CMK (cell line): ENCODE data around the gene IFIT3.
"Not testable (repeated sequence)": the region's sequence is repeated elsewhere in the genome, so short reads cannot be mapped to it uniquely, and the experiment has no call there.

Source experiments
- DNase-seq: peaks from one replicate; pipeline ENCODE4 v3.0.0-alpha.2; 2010; ENCODE audit warnings: low read depth

The IFIT3 gene

DNA sequence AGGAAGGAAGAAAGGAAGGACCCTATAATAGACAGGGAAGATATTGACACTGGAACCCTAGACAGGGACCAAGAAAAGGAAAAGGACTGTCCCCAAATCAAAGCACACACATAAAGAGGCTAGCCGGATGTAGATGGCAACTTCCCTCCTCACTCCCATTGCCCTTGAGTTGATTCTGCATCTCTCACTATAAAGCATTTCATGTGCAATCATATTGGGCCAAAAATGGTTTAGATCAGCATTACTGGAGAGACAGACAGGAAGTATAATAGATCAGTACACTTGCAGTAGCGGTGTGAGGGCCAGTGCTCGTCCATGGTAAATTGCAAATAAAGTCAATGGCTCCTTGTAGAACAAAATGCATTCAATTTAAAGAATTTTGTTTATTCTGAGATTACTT, 8.4 kb downstream of the IFIT3 start:
- no peak for DNase-seq

DNA sequence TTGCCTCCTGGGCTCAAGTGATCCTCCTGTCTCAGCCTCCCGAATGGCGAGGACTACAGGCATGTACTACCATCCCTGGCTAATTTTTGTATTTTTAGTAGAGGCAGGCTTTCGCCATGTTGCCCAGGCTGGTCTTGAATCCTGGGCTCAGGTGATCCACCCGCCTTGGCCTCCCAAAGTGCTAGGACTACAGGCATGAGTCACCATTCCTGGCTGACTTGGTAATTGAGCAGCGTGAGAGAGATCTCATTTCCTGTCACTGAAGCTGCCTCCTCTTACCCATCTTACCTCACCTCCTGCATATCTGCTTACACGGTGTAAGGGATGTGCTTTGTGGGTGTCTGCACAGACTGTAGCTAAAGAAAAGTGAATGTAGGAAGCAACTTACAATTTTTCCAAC, 9.7 kb downstream of the IFIT3 start:
- no peak for DNase-seq

- DNase-seq = no peak
These were observed 10.9 kb downstream of the IFIT3 start for GRCh38 chr10:89338713-89339112.

GRCh38 chr10:89339875-89340274, 12.1 kb downstream of the IFIT3 start:
- DNase-seq = no peak

DNA sequence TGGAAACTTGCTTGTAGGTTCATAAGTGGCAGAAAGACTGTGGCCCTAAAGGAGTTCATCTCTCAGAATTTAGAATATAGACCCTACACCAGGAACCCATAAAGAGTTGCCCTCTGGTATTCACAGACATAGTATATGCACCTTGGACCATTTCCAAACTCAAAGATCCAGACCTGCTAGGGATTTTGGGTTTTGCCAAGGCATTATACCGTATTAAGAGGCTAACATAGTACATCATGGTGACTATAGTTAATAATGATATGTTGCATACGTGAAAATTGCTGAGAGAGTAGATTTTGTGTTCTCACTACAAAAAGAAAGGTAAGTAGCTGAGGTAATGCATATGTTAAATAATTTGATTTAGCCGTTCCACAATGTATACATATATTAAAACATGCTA, 13.9 kb downstream of the IFIT3 start:
- DNase-seq = no peak

DNA sequence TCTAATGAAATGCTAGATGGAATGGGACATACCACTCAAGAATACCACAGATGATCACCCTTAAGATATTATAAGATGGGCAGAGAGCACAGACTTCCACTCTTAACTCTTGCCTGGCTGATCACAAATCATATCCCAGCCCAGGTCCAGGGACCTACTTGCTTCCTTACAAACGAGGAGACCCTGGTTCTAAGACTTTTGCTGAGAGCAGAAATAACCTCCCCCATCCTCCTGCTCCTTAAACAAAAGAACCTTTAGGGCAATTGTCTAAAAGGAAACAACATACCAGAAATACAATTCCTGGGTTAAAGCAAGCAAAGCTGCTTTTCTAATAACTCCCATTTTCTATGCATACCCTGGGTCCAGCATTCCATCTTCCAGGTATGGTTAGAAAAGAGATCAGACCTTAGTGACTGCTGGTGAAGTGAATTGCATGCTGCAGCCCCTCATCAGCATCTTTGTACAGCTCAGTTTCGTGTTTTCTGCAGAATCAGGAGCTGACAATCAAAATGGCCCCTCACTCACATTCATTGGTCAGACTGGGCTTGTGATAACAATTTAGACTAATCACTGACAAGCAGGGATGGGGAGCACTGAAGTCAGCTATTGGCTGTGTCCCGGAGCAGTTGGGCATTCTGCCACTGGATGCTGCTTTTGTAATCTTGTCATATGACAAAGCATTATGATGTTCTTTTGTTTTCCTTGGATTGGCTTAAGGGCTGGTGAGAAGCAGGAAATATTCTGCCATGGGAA, 14.6 kb downstream of the IFIT3 start:
- no peak for DNase-seq

DNA sequence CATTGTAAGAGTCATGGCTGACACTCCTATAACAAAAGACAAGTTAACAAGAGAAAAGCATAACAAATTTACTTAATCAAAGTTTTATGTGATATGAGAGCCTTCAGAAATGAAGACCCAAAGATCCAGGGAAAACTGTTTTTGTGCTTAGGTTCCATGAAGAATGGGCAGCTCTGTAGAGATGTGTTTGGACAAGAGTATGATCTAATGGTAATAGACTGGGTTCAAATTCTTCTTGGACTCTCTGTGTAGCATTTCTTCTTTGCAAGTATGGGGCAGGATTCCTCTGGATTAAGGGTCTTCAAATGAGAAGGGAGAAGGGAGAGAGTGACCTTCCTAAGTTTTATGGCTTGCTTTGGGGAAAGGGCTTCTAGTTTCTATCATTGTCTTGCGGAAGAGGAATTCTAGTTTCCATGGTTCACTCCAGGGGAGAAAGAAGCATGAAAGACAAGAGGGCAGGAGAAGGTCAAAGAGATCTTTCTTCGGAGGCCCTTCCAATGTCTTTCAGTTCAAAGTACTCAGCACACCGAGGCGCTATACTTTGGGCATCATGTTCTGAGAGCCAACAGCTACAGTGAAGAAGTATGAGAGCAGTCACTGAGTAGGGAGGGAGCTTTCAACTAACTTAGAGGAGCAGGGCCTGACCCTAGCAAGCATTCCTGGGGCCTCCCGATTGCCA, 15.4 kb downstream of the IFIT3 start:
- DNase-seq = no peak

GRCh38 chr10:89344156-89344555, 16.4 kb downstream of the IFIT3 start:
- no peak for DNase-seq

DNA sequence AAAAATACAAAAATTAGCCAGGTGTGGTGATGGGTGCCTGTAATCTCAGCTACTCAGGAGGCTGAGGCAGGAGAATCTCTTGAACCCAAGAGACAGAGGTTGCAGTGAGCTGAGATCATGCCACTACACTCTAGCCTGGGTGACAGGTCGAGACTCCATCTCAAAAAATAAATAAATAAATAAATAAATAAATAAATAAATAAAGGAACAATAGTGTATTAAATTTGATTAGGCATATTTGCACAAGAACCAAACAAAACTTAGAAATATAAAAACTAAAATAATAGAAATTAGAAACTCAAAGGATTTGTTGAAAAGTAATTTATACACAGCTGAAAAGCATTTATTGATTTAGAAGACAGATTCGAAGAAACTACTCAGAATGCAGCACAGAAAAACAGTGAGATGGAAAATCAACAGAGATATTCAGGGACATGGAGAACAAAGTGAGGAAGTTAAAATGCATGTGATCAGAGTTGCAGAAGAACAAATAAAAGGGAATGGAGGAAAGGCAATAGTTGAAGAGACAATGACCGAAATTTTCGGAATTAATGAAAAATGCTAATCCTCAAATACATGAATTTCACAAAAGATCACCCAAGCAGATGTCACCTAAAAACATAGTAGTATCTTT, 17.7 kb downstream of the IFIT3 start:
- no peak for DNase-seq

DNA sequence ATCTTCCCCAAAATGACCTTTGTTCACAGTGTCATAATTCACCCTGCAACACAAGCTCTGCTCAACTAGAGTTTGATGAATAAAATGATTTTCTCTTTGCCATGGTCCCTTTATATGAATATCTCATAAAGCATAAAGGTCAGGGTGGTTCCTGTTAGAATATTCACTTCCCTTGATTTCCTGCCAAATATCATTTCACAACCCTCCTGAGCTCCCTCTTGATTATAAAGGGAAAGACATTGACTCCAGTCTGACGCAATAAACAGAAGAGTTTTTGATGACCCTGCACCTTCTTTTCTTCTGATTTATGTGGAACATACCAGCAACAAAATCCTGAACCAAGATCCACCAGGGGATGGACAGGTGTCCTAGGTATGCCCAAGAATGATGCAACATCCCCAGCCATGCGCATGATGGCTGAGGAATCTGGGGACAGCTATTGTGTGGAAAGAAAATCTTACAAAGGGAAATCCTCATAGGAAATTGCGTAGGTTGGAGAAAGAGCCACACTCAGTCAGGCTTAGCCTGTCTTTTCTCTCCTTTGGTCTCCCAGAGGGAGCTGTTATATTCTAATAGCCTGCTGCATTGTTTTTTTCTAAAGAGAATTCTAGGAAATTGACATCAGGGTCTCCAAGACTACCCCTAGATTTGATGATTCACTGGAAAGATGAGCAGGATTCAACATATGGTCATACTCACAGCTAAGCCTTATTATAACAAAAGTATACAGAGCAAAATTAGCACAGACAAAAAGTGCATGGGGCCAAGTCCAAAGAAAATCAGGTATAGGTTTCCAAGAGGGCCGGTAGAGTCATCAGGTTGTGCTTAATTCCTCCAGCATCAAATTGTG, 18.8 kb downstream of the IFIT3 start:
- DNase-seq = no peak

DNA sequence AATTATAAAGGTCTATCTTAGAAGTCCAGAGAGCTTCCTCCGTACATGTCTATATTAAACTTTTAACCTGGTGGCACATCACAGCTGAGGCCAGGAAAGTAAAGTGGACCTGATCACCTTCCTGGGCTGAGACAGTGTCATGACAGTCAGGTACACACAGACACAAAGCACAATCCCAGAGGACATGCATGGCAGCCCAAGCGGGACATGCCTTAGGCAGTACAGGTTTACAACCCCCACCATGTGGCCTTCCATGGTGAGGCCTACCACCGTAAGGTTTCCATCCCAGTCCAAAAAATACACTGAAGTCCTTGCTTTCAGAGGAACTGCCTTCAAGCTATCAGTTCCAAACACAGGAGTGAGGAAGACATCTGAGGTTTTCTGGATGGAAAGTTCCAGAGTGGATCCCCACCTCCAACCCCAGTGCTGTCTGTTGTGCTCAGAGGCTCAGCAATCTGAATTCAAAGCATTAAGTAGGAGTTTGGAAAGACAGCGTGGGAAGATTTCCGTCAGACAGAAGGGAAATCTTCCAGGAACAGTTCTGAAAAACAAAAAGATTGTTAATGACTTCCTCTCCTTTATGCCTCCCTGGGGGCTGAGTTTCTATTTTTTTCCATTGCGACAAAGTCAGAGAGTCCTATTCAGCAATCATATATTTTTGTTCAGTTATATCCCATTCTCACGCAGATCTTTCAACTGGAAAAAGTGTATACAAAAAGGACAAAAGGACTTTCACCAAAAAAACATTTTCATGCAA, 20.1 kb downstream of the IFIT3 start:
- no peak for DNase-seq

DNA sequence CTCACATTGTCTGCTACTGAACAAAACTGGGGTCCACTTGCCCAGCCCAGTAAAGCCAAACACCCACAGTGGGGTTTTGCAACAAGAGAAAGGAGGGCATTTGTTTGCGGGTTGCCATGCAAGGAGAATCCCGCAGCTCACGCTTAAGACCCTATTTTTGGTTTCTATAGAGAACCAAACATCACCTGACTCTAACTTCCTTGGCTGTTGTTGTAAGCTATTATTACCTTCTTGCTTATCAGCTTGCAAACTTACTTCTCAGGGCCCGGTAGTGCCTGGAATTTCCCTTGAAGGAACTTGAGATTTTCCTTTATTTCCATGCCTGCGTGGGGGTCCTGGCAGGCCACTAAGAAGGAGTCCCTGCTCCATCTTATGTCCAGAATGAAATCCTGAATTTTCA, 20.7 kb downstream of the IFIT3 start:
- DNase-seq = no peak

DNA sequence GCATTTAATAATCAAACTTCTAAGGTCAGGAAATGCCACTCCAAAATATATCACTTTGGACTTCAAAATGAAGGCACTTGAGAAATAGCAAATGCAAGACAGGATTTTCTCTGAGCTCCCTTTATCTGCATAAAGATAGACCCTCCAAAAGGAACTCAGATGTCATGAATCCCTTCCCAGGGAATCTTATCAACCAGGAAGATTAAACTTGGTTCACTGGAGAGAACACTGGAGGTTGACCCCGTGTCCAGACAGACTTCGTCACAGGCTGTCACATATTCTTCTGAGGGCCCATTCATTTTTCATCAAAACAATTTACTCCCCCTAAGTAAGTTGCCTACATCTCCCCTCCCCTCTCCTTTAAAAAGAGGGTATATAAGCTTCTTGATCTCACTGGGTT, 21.2 kb downstream of the IFIT3 start:
- no peak for DNase-seq

DNA sequence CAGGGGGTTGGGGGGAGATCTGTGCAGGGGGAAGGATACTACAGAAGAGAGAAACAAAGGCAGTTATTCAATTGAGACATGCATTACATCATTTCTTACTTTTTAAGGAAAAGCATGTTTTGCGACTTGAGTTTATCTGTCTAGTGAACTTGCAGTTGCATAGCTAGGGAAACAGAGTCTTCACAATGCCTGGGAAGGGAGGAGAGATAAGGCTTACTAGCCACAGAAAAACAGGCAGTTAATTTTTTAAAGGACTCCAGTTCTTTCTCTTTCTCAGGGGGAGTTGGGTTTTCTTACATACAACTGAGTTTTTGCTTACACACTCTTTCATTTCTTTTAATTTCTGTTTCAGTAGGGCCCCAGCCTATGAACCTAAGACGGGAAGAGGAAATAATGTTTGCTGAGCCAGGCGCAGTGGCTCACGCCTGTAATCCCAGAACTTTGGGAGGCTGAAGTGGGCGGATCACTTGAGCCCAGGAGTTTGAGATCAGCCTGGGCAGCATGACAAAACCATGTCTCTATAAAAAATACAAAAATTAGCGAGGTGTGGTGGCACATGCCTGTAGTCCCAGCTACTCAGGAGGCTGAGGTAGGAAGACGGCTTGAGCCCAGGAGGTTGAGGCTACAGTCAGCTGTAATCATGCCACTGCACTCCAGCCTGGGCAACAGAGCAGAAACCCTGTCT, 23.0 kb downstream of the IFIT3 start:
- not testable (repeated sequence) for DNase-seq

- DNase-seq = no peak
These were observed 23.6 kb downstream of the IFIT3 start for GRCh38 chr10:89351412-89351779.

GRCh38 chr10:89351780-89352597, 24.2 kb downstream of the IFIT3 start:
- DNase-seq = no peak

GRCh38 chr10:89352802-89353201, 25.0 kb downstream of the IFIT3 start:
- DNase-seq = no peak

DNA sequence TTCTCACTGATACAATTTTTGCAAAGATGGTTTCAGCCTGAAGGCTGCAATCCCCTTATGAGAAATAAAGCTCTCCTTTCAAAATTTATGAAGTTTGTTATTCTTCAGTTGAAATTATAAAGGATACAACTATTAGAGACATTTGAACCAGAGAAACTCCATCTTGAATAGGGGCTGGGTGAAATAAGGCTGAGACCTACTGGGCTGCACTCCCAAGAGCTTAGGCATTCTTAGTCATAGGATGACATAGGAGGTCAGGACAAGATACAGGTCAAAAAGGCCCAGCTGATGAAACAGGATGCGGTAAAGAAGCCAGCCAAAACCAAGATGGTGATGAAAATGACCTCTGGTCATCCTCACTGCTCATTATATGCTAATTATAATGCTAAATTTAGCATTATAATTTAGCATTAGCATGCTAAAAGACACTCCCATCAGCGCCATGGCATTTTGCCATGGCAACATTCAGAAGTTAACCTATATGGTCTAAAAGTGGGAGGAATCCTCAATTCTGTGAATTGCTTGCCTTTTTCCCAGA, 27.7 kb downstream of the IFIT3 start:
- no peak for DNase-seq

DNA sequence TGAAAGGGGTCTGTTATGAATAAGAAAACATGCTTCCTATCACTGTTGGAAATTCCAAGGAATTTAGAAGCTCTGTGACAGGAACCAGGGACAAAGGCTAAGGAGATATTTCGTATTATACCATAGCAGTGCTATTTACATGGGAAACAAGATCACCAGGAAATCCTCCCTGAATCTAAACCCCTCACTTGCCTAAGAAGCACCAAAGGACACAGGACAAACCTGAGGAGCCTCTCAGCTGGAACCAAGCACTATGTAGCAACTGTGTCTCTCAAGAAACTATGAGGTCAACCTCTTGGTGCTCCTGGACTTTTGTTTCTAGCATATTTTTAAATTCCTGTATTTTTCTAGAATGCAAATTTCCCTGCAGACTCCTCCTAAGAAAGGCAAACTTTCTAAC, 29.3 kb downstream of the IFIT3 start:
- no peak for DNase-seq

- no peak for DNase-seq
These were observed 30.2 kb downstream of the IFIT3 start for GRCh38 chr10:89357975-89358374.
